ENCODE data around the gene L1CAM. TPM values are rescaled to one million over a fixed set of nuclear protein-coding genes. Genes with fewer than 3 reads are reported as not detected.
A peak's percentile ranks its signal among the peaks of the same experiment; 100 is the strongest.

L1CAM gene
- total RNA-seq, 4 donors from 2014 or later, result 3.0 to 12.9 (median 8.4) TPM

DNA sequence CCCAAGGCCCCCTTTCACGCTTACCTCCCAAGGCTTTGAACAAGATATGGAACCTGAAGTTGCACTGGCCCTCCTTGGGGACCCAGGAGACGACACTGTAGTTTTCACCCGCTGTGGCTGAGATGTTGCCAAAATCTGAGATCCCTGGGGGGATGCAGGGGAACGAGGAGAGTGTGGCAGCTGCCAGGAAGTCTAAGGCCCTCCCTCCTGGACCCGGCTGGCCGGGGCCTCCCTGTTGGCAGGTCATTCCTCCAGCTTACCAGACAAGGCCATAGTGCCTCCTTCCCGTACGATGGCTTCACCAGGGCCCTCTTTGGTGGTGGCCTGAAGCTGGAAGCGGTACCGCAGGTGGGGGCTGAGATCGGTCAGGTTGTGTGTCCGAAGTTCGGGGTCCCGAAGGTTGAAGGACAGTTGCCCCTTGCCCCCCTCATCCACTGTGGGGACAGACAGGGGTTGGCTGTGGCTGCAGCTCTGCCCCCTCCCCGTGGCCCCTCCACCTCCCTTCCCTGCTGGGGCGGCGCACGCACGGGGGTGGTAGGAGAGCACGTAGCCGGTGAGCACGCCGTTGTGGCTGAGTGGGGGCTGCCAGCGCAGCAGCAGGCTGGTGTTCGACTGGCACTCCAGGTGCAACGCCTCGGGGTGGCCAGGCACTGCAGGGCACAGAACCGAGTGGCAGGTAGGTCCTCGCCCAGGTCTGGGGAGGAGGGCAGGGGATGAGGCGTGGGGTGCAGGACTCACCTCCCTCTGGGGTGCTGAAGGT lies 21.2 kb downstream of the L1CAM start:
- DNase-seq (ENCODE audit: low spot score in 2 of 2), result peak in 1 of 2 donors; percentile 70
- no peak overlapping the region for H3K4me3 ChIP-seq (ENCODE audit: low read depth, poor library complexity, severe bottlenecking)
- 51 to 80% methylated on average over 8 to 30 of the region's 30 CpGs for WGBS, 2 donors
- TF ChIP-seq, protein P1, sequence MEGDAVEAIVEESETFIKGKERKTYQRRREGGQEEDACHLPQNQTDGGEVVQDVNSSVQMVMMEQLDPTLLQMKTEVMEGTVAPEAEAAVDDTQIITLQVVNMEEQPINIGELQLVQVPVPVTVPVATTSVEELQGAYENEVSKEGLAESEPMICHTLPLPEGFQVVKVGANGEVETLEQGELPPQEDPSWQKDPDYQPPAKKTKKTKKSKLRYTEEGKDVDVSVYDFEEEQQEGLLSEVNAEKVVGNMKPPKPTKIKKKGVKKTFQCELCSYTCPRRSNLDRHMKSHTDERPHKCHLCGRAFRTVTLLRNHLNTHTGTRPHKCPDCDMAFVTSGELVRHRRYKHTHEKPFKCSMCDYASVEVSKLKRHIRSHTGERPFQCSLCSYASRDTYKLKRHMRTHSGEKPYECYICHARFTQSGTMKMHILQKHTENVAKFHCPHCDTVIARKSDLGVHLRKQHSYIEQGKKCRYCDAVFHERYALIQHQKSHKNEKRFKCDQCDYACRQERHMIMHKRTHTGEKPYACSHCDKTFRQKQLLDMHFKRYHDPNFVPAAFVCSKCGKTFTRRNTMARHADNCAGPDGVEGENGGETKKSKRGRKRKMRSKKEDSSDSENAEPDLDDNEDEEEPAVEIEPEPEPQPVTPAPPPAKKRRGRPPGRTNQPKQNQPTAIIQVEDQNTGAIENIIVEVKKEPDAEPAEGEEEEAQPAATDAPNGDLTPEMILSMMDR (IDR thresholded peaks at IDR 0.05), result no peak
- TF ChIP-seq POLR2A (IDR thresholded peaks at IDR 0.05), result no peak
- intact Hi-C loops (cut with DNase I; ENCODE audit: low total_unique reads), result no loop called here

DNA sequence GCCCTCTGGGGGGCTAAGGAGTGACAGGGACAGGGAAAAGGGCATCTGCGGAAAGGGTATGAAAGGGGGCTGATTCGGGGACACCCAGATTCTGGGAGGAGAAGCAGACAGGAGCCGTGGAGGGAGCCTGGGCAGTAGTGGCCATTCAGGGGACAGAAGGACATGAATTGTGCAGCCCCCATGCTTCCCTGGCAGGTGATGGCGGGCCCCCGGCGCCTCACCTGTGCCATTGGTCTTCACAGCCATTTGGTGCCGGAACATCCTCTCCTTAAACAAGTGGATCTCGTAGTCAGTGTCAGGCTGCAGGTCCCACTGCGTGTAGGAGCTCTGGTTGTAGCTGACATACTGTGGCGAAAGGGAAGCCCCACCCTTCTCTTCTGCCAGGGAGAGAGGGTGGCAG lies 21.9 kb downstream of the L1CAM start:
- WGBS, 2 donors, result 85% methylated on average over 6 to 10 of the region's 10 CpGs
- no peak overlapping the region for H3K4me3 ChIP-seq (ENCODE audit: low read depth, poor library complexity, severe bottlenecking)
- intact Hi-C loops (cut with DNase I; ENCODE audit: low total_unique reads), result no loop called here
- TF ChIP-seq, protein P1 (IDR thresholded peaks at IDR 0.05), result no peak
- no peak for TF ChIP-seq POLR2A (IDR thresholded peaks at IDR 0.05)
- no peak for DNase-seq (ENCODE audit: low spot score in 2 of 2)

DNA sequence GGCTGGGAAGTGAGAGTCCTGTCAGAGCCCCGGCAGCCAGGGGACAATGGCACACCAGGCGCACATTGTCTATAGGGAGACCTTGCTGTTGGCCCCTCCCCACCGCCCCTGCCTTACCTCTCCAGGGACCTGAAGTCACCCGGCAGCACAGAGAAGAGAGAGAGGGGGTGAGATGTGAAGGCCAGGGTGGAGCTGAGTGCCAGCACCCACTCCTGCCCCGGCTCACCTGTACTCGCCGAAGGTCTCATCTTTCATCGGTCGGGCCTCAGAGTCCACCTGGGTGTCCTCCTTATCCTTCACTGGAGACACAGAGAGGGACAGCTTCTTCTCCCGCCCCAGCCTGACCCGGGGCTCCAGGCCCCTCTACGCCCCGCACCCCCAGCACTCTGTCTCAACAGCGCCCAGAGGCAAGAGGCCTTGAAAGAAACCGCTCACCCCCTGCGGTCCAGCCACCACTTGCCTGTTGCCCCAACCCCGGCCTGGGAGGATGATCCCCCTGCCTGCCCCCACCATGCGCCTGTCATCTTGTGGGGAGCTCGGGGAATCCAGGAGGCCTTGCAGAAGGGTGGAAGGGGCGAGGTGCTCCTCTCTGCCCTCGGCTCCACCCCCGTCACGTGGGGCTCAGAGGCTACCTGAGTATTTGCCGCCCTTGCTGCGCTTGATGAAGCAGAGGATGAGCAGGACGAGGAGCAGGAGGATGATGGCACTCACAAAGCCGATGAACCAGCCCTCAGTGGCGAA lies 22.6 kb downstream of the L1CAM start:
- DNase-seq (ENCODE audit: low spot score in 2 of 2), result peak in 1 of 2 donors; percentile 75
- no peak for TF ChIP-seq POLR2A (IDR thresholded peaks at IDR 0.05)
- intact Hi-C loops (cut with DNase I; ENCODE audit: low total_unique reads), result no loop called here
- 51 to 72% methylated on average over 7 to 28 of the region's 28 CpGs for WGBS, 2 donors
- no peak overlapping the region for H3K4me3 ChIP-seq (ENCODE audit: low read depth, poor library complexity, severe bottlenecking)

DNA sequence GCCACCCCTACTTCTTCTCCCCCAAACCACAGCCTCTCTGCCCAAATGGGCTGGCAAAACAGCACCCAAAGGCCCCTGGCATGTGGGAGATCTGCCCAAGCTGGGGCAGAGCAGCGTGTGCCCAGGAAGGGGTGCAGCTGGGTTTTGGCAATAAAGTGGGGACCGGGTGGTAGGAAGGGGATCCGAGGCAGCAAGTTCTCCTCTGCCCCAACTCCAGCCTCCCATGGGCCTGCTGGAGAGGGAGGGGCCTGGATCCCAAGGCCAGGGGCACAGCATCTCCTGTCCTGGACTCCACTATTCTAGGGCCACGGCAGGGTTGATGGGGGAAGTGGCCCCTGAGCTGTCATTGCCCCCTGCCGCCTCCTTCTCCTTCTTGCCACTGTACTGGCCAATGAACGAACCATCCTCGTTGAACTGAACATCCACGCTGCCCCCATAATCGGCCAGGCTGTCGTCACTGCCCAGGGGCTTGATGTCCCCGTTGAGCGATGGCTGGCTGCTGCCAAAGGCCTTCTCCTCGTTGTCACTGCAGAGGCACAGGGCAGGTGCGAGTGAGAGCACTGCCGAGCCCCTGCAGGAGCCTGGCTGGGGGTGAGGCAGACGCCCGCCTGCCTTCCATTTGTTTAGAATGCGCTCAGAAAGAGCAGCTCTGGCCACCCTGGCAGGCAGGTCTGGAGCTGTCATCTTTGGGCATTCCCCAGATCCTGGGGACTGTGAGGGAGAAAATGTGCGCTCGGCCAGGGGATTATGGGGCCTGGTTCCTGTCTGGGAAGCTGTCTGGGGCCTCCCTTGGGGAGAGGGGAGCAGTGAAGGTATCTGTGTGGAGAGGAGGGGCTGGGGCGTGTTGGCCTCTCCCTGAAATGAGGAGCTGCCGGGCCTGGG lies 23.4 kb downstream of the L1CAM start:
- H3K4me3 ChIP-seq (ENCODE audit: low read depth, poor library complexity, severe bottlenecking), result no peak overlapping the region
- peak in 1 of 2 donors; percentile 73 for DNase-seq (ENCODE audit: low spot score in 2 of 2)
- TF ChIP-seq POLR2A (IDR thresholded peaks at IDR 0.05), result no peak
- TF ChIP-seq, protein P1 (IDR thresholded peaks at IDR 0.05), result no peak
- 71 to 73% methylated on average over 19 to 22 of the region's 22 CpGs for WGBS, 2 donors
- intact Hi-C loops (cut with DNase I; ENCODE audit: low total_unique reads), result no loop called here

DNA sequence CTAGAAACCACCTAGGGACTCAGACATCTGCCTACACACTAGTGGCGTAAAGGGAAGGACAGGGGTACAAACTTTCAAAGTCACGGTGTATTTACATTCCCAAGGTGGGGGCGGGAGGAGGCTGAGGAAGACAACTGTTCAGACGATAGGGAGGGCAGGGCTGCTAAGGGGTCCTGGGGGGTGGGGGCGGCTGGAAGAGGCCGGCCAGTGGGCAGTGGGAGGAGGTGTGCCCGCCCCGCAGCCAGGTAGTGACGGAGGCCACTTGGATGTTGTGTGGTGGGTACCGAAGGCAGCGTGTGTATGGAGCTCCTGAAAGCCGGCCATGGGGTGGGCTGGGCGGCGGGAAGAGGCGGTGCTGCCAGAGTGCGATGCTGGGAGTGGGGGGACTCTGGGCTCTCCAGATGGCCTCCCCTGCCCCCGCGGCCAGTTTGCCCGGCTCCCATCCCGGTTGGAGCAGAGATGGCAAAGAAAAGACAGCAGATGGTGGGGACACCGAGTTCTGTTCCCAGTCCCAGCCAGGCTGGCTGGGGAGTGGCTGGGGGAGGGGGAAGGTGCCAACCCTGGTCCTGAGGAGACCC lies 24.2 kb downstream of the L1CAM start:
- 60 to 77% methylated on average over 19 to 21 of the region's 21 CpGs for WGBS, 2 donors
- intact Hi-C loops (cut with DNase I; ENCODE audit: low total_unique reads), result no loop called here
- TF ChIP-seq POLR2A (IDR thresholded peaks at IDR 0.05), result no peak
- TF ChIP-seq, protein P1 (IDR thresholded peaks at IDR 0.05), result no peak
- no peak overlapping the region for H3K4me3 ChIP-seq (ENCODE audit: low read depth, poor library complexity, severe bottlenecking)
- no peak for DNase-seq (ENCODE audit: low spot score in 2 of 2)

Measured in lower leg skin (tissue), 4 donors.